ENCODE data around the gene PEX6. TPM values are rescaled to one million over a fixed set of nuclear protein-coding genes. Genes with fewer than 3 reads are reported as not detected.

PEX6 gene
- total and polyA plus RNA-seq, 2 of the 13 experiments (the other 11 are each of a cell fraction or from before 2014, with no cell fraction given) = 5.1 to 6.7 TPM

- TF ChIP-seq, protein P1, sequence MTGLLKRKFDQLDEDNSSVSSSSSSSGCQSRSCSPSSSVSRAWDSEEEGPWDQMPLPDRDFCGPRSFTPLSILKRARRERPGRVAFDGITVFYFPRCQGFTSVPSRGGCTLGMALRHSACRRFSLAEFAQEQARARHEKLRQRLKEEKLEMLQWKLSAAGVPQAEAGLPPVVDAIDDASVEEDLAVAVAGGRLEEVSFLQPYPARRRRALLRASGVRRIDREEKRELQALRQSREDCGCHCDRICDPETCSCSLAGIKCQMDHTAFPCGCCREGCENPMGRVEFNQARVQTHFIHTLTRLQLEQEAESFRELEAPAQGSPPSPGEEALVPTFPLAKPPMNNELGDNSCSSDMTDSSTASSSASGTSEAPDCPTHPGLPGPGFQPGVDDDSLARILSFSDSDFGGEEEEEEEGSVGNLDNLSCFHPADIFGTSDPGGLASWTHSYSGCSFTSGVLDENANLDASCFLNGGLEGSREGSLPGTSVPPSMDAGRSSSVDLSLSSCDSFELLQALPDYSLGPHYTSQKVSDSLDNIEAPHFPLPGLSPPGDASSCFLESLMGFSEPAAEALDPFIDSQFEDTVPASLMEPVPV (CRISPR knock-in tag; IDR thresholded peaks at IDR 0.05) = no peak
- TF ChIP-seq ATF5 (CRISPR knock-in tag; IDR thresholded peaks at IDR 0.05; ENCODE audit: low read depth) (no peak), ZNF761 (CRISPR knock-in tag; conservative IDR thresholded peaks at IDR 0.05) (no peak), CBFB (CRISPR knock-in tag; IDR thresholded peaks at IDR 0.05) (no peak), THAP11 (CRISPR knock-in tag; IDR thresholded peaks at IDR 0.05) (no peak), ARNT (IDR thresholded peaks at IDR 0.05) (no peak), DZIP1 (CRISPR knock-in tag; IDR thresholded peaks at IDR 0.05) (no peak), ZBTB7A (CRISPR knock-in tag; IDR thresholded peaks at IDR 0.05) (no peak), RFXAP (CRISPR knock-in tag; IDR thresholded peaks at IDR 0.05; ENCODE audit: borderline replicate concordance) (no peak)
- TF ChIP-seq, protein P2, sequence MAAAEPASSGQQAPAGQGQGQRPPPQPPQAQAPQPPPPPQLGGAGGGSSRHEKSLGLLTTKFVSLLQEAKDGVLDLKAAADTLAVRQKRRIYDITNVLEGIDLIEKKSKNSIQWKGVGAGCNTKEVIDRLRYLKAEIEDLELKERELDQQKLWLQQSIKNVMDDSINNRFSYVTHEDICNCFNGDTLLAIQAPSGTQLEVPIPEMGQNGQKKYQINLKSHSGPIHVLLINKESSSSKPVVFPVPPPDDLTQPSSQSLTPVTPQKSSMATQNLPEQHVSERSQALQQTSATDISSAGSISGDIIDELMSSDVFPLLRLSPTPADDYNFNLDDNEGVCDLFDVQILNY (CRISPR knock-in tag; conservative IDR thresholded peaks at IDR 0.05) = no peak
- TF ChIP-seq, protein P3, sequence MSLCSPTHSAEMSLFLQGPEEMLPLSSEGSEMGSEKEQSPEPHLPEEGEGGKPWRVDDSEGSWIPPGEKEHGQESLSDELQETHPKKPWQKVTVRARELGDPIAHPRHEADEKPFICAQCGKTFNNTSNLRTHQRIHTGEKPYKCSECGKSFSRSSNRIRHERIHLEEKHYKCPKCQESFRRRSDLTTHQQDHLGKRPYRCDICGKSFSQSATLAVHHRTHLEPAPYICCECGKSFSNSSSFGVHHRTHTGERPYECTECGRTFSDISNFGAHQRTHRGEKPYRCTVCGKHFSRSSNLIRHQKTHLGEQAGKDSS (CRISPR knock-in tag; IDR thresholded peaks at IDR 0.05; ENCODE audit: borderline replicate concordance, low read depth) = no peak
Observed at GRCh38 chr6:42935322-42935721, 43.7 kb downstream of the PEX6 start (continued).

All from HepG2 (cell line).